Measurements from ENCODE around the gene HTRA2.

Gene HTRA2

DNA sequence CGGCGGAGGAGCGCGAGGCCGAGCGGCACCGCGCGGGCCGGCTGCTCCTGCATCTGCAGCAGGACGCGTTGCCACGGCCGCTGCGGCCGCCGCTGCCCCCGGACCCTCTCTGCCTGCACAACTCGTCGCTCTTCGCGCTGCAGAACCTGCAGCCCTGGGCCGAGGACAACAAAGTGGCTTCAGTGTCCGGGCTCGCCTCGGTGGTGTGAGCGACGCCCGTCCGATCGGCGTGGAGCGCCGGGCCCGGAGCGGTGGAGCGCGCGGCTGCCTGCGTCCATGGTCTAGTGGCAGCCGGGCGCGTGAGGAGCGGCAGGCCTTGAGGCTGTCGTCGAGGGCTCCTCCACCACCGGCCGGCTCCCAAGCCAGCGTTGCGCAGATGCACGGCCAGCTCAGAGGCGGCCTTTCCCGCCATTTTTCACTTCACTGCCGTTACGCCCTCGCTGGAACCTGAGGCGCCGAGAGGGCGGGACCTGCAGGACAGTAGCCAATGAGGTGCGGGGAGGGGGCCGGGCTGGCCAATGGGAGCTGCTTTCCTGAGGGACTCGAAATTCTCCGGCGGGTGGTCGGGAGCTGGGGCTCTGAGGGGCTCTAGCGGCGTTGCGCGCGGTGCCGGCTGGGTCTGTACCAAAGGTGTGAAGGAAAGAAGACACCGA is 13.6 kb upstream of the HTRA2 start:
- peaks cover 72% of the 10 kb centered on the region for H3K27me3 ChIP-seq (ENCODE audit: insufficient read depth, poor library complexity, severe bottlenecking)

GRCh38 chr2:74516650-74517049 is 13.1 kb upstream of the HTRA2 start:
- no peak overlapping the region for H3K27ac ChIP-seq (replicated peaks)
- no peak for DNase-seq (ENCODE audit: low read depth in 1 of 2, low spot score in 1 of 2)
- H3K4me3 ChIP-seq (replicated peaks; ENCODE audit: insufficient read depth, low read length), result no peak overlapping the region
- TF ChIP-seq POLR2AphosphoS5 (IDR thresholded peaks at IDR 0.05; ENCODE audit: low read depth) (no peak), GABPA (IDR thresholded peaks at IDR 0.05; ENCODE audit: low read depth) (no peak), REST (IDR thresholded peaks at IDR 0.05; ENCODE audit: insufficient replicate concordance, low read depth) (no peak), SPI1 (IDR thresholded peaks at IDR 0.05; ENCODE audit: borderline replicate concordance, low read depth) (no peak)
- TF ChIP-seq, protein P1, sequence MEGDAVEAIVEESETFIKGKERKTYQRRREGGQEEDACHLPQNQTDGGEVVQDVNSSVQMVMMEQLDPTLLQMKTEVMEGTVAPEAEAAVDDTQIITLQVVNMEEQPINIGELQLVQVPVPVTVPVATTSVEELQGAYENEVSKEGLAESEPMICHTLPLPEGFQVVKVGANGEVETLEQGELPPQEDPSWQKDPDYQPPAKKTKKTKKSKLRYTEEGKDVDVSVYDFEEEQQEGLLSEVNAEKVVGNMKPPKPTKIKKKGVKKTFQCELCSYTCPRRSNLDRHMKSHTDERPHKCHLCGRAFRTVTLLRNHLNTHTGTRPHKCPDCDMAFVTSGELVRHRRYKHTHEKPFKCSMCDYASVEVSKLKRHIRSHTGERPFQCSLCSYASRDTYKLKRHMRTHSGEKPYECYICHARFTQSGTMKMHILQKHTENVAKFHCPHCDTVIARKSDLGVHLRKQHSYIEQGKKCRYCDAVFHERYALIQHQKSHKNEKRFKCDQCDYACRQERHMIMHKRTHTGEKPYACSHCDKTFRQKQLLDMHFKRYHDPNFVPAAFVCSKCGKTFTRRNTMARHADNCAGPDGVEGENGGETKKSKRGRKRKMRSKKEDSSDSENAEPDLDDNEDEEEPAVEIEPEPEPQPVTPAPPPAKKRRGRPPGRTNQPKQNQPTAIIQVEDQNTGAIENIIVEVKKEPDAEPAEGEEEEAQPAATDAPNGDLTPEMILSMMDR (IDR thresholded peaks at IDR 0.05; ENCODE audit: insufficient read depth, low read length), result no peak
- peaks cover 70% of the 10 kb centered on the region for H3K27me3 ChIP-seq (ENCODE audit: insufficient read depth, poor library complexity, severe bottlenecking)

More for the DNA sequence above, 13.6 kb upstream of the HTRA2 start:
- no peak for DNase-seq (ENCODE audit: low read depth in 1 of 2, low spot score in 1 of 2)
- H3K27ac ChIP-seq (replicated peaks), result no peak overlapping the region
- no peak for TF ChIP-seq GABPA (IDR thresholded peaks at IDR 0.05; ENCODE audit: low read depth)
- TF ChIP-seq SPI1 (IDR thresholded peaks at IDR 0.05; ENCODE audit: borderline replicate concordance, low read depth), result no peak
- TF ChIP-seq, protein P1 (IDR thresholded peaks at IDR 0.05; ENCODE audit: insufficient read depth, low read length), result no peak
- TF ChIP-seq POLR2AphosphoS5 (IDR thresholded peaks at IDR 0.05; ENCODE audit: low read depth), result no peak
- TF ChIP-seq REST (IDR thresholded peaks at IDR 0.05; ENCODE audit: insufficient replicate concordance, low read depth), result no peak
- no peak overlapping the region for H3K4me3 ChIP-seq (replicated peaks; ENCODE audit: insufficient read depth, low read length)

GRCh38 chr2:74522516-74522915 is 7.2 kb upstream of the HTRA2 start:
- peaks cover 18% of the 10 kb centered on the region for H3K27me3 ChIP-seq (ENCODE audit: insufficient read depth, poor library complexity, severe bottlenecking)
- no peak overlapping the region for H3K27ac ChIP-seq (replicated peaks)
- H3K4me3 ChIP-seq (replicated peaks; ENCODE audit: insufficient read depth, low read length), result no peak overlapping the region
- no peak for DNase-seq (ENCODE audit: low read depth in 1 of 2, low spot score in 1 of 2)
- TF ChIP-seq REST (IDR thresholded peaks at IDR 0.05; ENCODE audit: insufficient replicate concordance, low read depth), result no peak
- no peak for TF ChIP-seq SPI1 (IDR thresholded peaks at IDR 0.05; ENCODE audit: borderline replicate concordance, low read depth)
- TF ChIP-seq GABPA (IDR thresholded peaks at IDR 0.05; ENCODE audit: low read depth), result no peak
- TF ChIP-seq, protein P1 (IDR thresholded peaks at IDR 0.05; ENCODE audit: insufficient read depth, low read length), result no peak
- TF ChIP-seq POLR2AphosphoS5 (IDR thresholded peaks at IDR 0.05; ENCODE audit: low read depth), result no peak
